Left ventricle myocardium inferior (tissue), 1 donor: ENCODE results near the gene OVOL1. TPM values are rescaled to one million over a fixed set of nuclear protein-coding genes. Genes with fewer than 3 reads are reported as not detected.

Source experiments
- DNase-seq: peaks from one replicate; pipeline ENCODE4 v3.0.0-alpha.2; 2020
- H3K27ac ChIP-seq: fragments of 200-600 bp; replicated peaks from 2 replicates; pipeline ENCODE4 v1.8.0; 2021
- H3K27me3 ChIP-seq: fragments of 200-600 bp; 2 replicates; pipeline ENCODE4 v1.8.0; 2021; ENCODE audit warnings: low read depth
- H3K36me3 ChIP-seq: fragments of 200-600 bp; 2 replicates; pipeline ENCODE4 v1.8.0; 2021
- H3K4me1 ChIP-seq: fragments of 200-600 bp; 2 replicates; pipeline ENCODE4 v1.8.0; 2021
- H3K4me3 ChIP-seq: fragments of 200-600 bp; 2 replicates; pipeline ENCODE4 v1.8.0; 2021; ENCODE audit warnings: mild to moderate bottlenecking, moderate library complexity
- H3K9me3 ChIP-seq: fragments of 200-600 bp; replicated peaks from 2 replicates; pipeline ENCODE4 v1.8.0; 2021
- intact Hi-C: fragments of 100-400 bp; cut with micrococcal nuclease; formaldehyde crosslinking; loops from one replicate; pipeline ENCODE4 v1.11.0; 2022
- total RNA-seq: library from RNA; stranded (reverse); fragmentation: NEBNext Ultra II Directional; extraction: Animal tissue kit (Norgen Biotek cat#: 25700); gene quantifications from one replicate; pipeline ENCODE4 v1.2.1, GENCODE V29; 2021
- TF ChIP-seq, protein P1 (sequence below): fragments of 200-600 bp; IDR thresholded peaks from 2 replicates; pipeline ENCODE4 v1.8.0; 2021; ENCODE audit warnings: antibody characterized with exemption, mild to moderate bottlenecking, borderline replicate concordance
- donor health status: DM: no; HTN: yes; CAD: no; lungs with severe emphysema.

The OVOL1 gene
- total RNA-seq, 1 donor from 2014 or later = not detected

DNA sequence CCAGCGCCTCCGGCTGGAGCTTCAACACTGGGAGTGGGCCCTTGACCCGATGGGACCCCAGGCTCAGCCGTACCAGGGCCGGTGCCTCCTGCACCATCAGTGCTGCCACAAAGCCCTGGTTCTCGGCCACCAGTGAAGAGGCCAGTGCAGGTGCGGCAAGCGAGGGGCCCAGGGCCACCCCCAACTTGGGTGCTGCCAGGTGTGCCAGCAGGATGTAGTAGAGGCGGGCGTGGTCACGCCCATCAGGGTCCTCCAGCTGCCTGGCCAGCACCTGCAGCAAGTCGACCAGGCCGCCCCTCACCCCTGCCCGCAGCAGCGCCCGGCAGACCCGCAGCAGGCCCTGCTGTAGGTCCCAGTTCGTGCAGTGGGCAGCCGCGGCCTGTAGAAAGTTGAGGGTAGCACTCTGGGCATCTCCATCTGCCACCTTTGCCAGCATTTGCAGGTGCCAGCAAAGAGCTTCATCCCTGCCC, 8.4 kb upstream of the OVOL1 start:
- Histone ChIP-seq H3K4me1 (peaks cover 34% of the 10 kb centered on the region), H3K27me3 (no peaks in the 10 kb centered on the region), H3K27ac (no peak overlapping the region), H3K36me3 (peaks cover 22% of the 10 kb centered on the region), H3K9me3 (no peaks in the 10 kb centered on the region), H3K4me3 (no peak overlapping the region)
- TF ChIP-seq, protein P1, sequence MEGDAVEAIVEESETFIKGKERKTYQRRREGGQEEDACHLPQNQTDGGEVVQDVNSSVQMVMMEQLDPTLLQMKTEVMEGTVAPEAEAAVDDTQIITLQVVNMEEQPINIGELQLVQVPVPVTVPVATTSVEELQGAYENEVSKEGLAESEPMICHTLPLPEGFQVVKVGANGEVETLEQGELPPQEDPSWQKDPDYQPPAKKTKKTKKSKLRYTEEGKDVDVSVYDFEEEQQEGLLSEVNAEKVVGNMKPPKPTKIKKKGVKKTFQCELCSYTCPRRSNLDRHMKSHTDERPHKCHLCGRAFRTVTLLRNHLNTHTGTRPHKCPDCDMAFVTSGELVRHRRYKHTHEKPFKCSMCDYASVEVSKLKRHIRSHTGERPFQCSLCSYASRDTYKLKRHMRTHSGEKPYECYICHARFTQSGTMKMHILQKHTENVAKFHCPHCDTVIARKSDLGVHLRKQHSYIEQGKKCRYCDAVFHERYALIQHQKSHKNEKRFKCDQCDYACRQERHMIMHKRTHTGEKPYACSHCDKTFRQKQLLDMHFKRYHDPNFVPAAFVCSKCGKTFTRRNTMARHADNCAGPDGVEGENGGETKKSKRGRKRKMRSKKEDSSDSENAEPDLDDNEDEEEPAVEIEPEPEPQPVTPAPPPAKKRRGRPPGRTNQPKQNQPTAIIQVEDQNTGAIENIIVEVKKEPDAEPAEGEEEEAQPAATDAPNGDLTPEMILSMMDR = no peak
- intact Hi-C loops = no loop called here
- no peak for DNase-seq

DNA sequence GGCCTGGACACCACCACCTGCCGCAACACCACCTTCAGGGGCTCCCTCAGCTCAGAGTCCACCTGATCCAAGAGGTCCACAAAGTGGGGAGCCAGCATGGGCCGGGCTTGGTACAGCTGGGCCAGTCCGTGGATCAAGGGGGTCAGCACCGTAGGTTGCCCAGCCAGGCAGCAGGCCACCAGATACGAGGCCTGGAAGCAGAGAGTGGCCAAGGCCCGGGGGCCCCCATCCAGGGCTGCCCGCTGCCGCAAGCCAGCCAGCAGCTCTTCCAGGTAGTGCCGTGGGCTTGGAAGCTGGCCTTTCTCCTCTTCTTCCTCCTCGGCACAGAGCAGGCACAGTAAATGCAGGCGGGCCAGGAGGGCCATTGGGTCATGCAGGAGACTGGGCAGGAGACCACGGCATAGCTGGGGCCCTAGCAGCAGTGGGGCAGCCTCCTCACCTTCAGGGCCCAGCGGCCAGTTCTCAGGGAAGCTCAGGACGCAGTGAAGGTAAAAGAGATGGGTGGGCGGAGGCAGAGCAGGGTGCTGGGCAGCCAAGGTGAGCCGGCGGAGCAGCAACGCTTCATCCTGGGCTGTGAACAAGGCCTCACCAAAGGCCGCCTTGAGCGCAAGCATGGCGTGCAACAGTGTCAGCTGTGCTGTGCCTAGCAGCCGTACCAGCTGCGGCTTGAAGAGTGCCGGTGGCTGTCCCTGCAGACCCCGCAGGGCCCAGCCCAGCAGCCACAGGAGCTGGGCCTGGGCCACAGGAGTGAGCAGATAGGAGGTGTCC, 7.8 kb upstream of the OVOL1 start:
- no peak for DNase-seq
- TF ChIP-seq, protein P1 = no peak
- intact Hi-C loops = no loop called here
- Histone ChIP-seq H3K27ac (peak overlapping the region; percentile 76), H3K9me3 (no peaks in the 10 kb centered on the region), H3K27me3 (peaks cover 4% of the 10 kb centered on the region), H3K4me3 (peak overlapping the region; percentile 97), H3K36me3 (peaks cover 22% of the 10 kb centered on the region), H3K4me1 (peaks cover 34% of the 10 kb centered on the region)

DNA sequence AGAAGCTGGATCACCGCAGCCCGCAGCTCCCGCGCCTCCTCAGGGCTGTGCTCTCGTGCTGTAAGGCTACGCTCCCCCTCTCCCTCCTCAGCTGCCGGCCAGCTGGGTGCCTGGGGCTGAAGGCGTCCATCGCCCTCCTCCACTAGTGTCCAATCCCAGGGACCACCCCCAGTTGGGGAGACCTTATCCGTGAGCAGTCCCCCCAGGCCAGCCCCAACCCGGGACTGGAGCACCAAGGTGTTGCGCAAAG, 7.3 kb upstream of the OVOL1 start:
- H3K9me3 ChIP-seq = no peaks in the 10 kb centered on the region
- H3K27ac ChIP-seq = peak overlapping the region; percentile 76

GRCh38 chr11:65779919-65780769, 6.7 kb upstream of the OVOL1 start:
- intact Hi-C loops = no loop called here
- TF ChIP-seq, protein P1 = peak; percentile 92
- Histone ChIP-seq H3K27ac (peak overlapping the region; percentile 76), H3K4me1 (peaks cover 34% of the 10 kb centered on the region), H3K36me3 (peaks cover 22% of the 10 kb centered on the region), H3K4me3 (peak overlapping the region; percentile 97), H3K27me3 (peaks cover 15% of the 10 kb centered on the region), H3K9me3 (no peaks in the 10 kb centered on the region)
- peak; percentile 79 for DNase-seq

More for the DNA sequence above, 7.3 kb upstream of the OVOL1 start:
- peaks cover 22% of the 10 kb centered on the region for H3K36me3 ChIP-seq
- no peak for DNase-seq
- peaks cover 9% of the 10 kb centered on the region for H3K27me3 ChIP-seq
- peaks cover 34% of the 10 kb centered on the region for H3K4me1 ChIP-seq
- peak overlapping the region; percentile 97 for H3K4me3 ChIP-seq
- intact Hi-C loops = no loop called here
- TF ChIP-seq, protein P1 = no peak

- H3K36me3 ChIP-seq = peaks cover 22% of the 10 kb centered on the region
- peak; percentile 68 for DNase-seq
- TF ChIP-seq, protein P1 = no peak
- H3K9me3 ChIP-seq = no peaks in the 10 kb centered on the region
- peaks cover 34% of the 10 kb centered on the region for H3K4me1 ChIP-seq
- peaks cover 21% of the 10 kb centered on the region for H3K27me3 ChIP-seq
- peak within 1 kb of the TSS; percentile 97 for H3K4me3 ChIP-seq
- peak within 1 kb of the TSS; percentile 76 for H3K27ac ChIP-seq
- intact Hi-C loops = no loop called here
Observed at GRCh38 chr11:65780770-65781151, 6.1 kb upstream of the OVOL1 start, which contains the start of gene AP5B1. Gene AP5B1, minus strand, starts transcription at chr11:65780976. Its CDS starts 385 bp downstream, at chr11:65780591.
